ENCODE measurements around the gene CDX2. TPM values are rescaled to one million over a fixed set of nuclear protein-coding genes. Genes with fewer than 3 reads are reported as not detected.
A peak's percentile ranks its signal among the peaks of the same experiment; 100 is the strongest.

Gene CDX2
- total RNA-seq, 4 donors from 2014 or later = 119 to 199 (median 136) TPM

DNA sequence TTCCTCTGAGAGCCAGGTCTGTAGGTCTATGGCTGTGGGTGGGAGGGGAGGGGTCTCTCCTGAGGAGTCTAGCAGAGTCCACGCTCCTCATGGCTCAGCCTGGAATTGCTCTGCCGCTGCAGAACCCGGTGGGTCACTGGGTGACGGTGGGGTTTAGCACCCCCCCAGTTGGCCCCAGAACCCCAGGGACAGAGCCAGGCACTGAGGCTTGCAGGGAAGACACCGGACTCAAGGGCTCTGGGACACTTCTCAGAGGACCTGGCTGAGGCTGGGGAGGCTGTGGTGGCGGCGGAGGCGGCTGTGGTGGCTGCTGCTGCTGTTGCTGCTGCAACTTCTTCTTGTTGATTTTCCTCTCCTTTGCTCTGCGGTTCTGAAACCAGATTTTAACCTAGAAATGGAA, 6.1 kb downstream of the CDX2 start:
- Histone ChIP-seq H3K4me1 (peaks cover 0 to 66% (median 45%) of the 10 kb centered on the region in 4 donors), H3K36me3 (no peaks in the 10 kb centered on the region), H3K27me3 (peaks cover 95% of the 10 kb centered on the region), H3K9me3 (no peaks in the 10 kb centered on the region), H3K4me3 (peak overlapping the region in 2 of 4 donors; percentile 19 to 72), H3K27ac (peak overlapping the region; percentile 75 to 97 (median 92))
- in situ Hi-C loops (cut with MboI; ENCODE audit: low pct_ligation_motif_present in 1 of 4, low pct_unique_long_range_greater_than_20kb in 1 of 4, low sequenced_read_pairs in 3 of 4) = no loop called here
- TF ChIP-seq EP300 (IDR thresholded peaks at IDR 0.05; ENCODE audit: low read depth) = no peak
- no peak for TF ChIP-seq CTCF (IDR thresholded peaks at IDR 0.05)
- no peak for TF ChIP-seq POLR2AphosphoS5 (IDR thresholded peaks at IDR 0.05)
- no peak for TF ChIP-seq POLR2A (IDR thresholded peaks at IDR 0.05)
- WGBS, 2 donors (ENCODE audit: low coverage in 1 of 2) = 41% methylated on average over 9 of the region's 9 CpGs; no CpG with 5 or more reads in 1 of the 2 donors
- no peak for DNase-seq
- intact Hi-C loops (cut with DNase I; ENCODE audit: low total_unique reads) = no loop called here

- Histone ChIP-seq H3K36me3 (no peaks in the 10 kb centered on the region), H3K27ac (peak overlapping the region; percentile 75 to 97 (median 92)), H3K9me3 (no peaks in the 10 kb centered on the region), H3K4me1 (peaks cover 0 to 64% (median 45%) of the 10 kb centered on the region in 4 donors), H3K27me3 (peaks cover 95% of the 10 kb centered on the region), H3K4me3 (peak overlapping the region in 2 of 4 donors; percentile 19 to 72)
- intact Hi-C loops (cut with DNase I; ENCODE audit: low total_unique reads) (no loop called here), in situ Hi-C loops (cut with MboI; ENCODE audit: low pct_ligation_motif_present in 1 of 4, low pct_unique_long_range_greater_than_20kb in 1 of 4, low sequenced_read_pairs in 3 of 4) (no loop called here)
- peak; percentile 65 for DNase-seq
- TF ChIP-seq POLR2AphosphoS5 (IDR thresholded peaks at IDR 0.05) = peak; percentile 28 to 67 (median 55)
- TF ChIP-seq EP300 (IDR thresholded peaks at IDR 0.05; ENCODE audit: low read depth) = no peak
- no peak for TF ChIP-seq CTCF (IDR thresholded peaks at IDR 0.05)
- TF ChIP-seq POLR2A (IDR thresholded peaks at IDR 0.05) = peak; percentile 64
- WGBS, 2 donors (ENCODE audit: low coverage in 1 of 2) = 40% methylated on average over 6 of the region's 6 CpGs; no CpG with 5 or more reads in 1 of the 2 donors
These were observed 6.8 kb downstream of the CDX2 start for GRCh38 chr13:27962128-27962841.

DNA sequence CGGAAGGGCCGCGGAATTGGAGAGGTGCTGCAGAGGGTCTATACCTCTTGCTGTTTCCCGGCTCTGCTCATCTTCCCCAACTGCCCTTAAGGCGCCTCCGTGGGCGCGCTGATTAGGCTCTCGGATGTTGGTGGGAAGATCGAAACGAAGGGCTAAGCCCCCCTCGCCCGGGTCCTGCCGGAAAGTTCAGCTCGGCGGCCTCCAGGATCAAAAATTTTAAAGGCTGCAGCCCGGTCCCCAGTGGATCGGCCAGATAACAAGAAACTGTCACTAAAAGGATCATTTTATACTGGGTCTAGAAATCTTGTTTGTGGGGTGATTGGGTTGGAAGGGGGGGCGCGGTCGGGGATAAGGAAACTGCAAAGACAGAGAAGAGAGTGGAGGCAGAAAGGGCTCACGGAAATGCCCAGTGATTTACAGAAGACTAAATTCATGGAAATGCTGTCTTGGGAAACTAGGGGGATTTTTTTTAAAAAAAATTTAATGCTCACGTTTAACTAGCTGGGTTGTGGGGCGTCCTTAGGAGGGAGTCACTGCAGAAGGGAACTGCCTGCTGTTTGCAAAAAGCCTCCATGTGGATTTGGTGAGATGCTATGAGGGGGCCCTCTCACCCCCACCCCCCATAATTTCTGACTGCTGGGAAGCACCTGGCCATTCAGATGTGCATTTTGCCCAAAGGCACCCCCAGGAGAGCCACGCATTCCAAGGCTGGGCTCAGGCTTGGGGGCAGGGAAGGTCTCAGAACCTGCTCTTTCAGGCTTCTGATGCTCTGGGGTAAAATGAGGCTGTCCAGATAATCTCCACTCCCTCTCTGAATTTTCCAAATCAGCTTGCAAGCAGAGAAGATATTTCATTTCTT, 7.7 kb downstream of the CDX2 start:
- DNase-seq = no peak
- in situ Hi-C loops (cut with MboI; ENCODE audit: low pct_ligation_motif_present in 1 of 4, low pct_unique_long_range_greater_than_20kb in 1 of 4, low sequenced_read_pairs in 3 of 4) (no loop called here), intact Hi-C loops (cut with DNase I; ENCODE audit: low total_unique reads) (no loop called here)
- Histone ChIP-seq H3K4me1 (peaks cover 0 to 64% (median 45%) of the 10 kb centered on the region in 4 donors), H3K36me3 (no peaks in the 10 kb centered on the region), H3K9me3 (no peaks in the 10 kb centered on the region), H3K4me3 (peak overlapping the region in 3 of 4 donors; percentile 16 to 72 (median 30)), H3K27ac (peak overlapping the region; percentile 75 to 97 (median 92)), H3K27me3 (peaks cover 95% of the 10 kb centered on the region)
- no peak for TF ChIP-seq POLR2AphosphoS5 (IDR thresholded peaks at IDR 0.05)
- TF ChIP-seq POLR2A (IDR thresholded peaks at IDR 0.05) = no peak
- no peak for TF ChIP-seq CTCF (IDR thresholded peaks at IDR 0.05)
- no peak for TF ChIP-seq EP300 (IDR thresholded peaks at IDR 0.05; ENCODE audit: low read depth)
- WGBS, 2 donors (ENCODE audit: low coverage in 1 of 2) = 8 to 11% methylated on average over 3 to 25 of the region's 25 CpGs
